Activated CD4-positive, alpha-beta T cell treated with anti-CD3 and anti-CD28 coated beads, Interleukin-2, amount 10 ng/mL, durations not matched to agents 7 days and 5 days (primary cell): Measurements from ENCODE around the gene ATXN2L. TPM values are rescaled to one million over a fixed set of nuclear protein-coding genes. Genes with fewer than 3 reads are reported as not detected.

Experiments
- CTCF ChIA-PET: fragments of 350-600 bp; sonication (Branson Sonifier 250); formaldehyde crosslinking; loops from one replicate; lab custom pipeline; 2021; ENCODE audit warnings: antibody characterized with exemption; lab: Charles Lee
- POLR2A ChIA-PET: fragments of 350-600 bp; sonication (Branson Sonifier 250); formaldehyde crosslinking; loops from one replicate; lab custom pipeline; 2021; ENCODE audit warnings: antibody characterized with exemption; lab: Charles Lee
- DNase-seq: peaks from one replicate; pipeline ENCODE4 v3.0.0-alpha.2; 2020
- H3K27ac Mint-ChIP-seq: one replicate; pipeline ENCODE4 v1.8.0; 2021; ENCODE audit warnings: mild to moderate bottlenecking, moderate library complexity, mixed read lengths
- H3K27me3 Mint-ChIP-seq: one replicate; pipeline ENCODE4 v1.8.0; 2021; ENCODE audit warnings: mixed read lengths
- H3K36me3 Mint-ChIP-seq: one replicate; pipeline ENCODE4 v1.8.0; 2021; ENCODE audit warnings: low read depth, mixed read lengths
- H3K4me1 Mint-ChIP-seq: one replicate; pipeline ENCODE4 v1.8.0; 2021; ENCODE audit warnings: mixed read lengths
- H3K4me3 Mint-ChIP-seq: one replicate; pipeline ENCODE4 v1.8.0; 2021; ENCODE audit warnings: mild to moderate bottlenecking, moderate library complexity, mixed read lengths
- H3K9me3 Mint-ChIP-seq: one replicate; pipeline ENCODE4 v1.8.0; 2021; ENCODE audit warnings: mixed read lengths
- total RNA-seq, 2 experiments: library from RNA; stranded (reverse); gene quantifications; one replicate each; pipeline ENCODE4 v1.2.3, GENCODE V29; 2021

The ATXN2L gene
- total RNA-seq, 2 experiments from 2014 or later, result 257 to 265 TPM

DNA sequence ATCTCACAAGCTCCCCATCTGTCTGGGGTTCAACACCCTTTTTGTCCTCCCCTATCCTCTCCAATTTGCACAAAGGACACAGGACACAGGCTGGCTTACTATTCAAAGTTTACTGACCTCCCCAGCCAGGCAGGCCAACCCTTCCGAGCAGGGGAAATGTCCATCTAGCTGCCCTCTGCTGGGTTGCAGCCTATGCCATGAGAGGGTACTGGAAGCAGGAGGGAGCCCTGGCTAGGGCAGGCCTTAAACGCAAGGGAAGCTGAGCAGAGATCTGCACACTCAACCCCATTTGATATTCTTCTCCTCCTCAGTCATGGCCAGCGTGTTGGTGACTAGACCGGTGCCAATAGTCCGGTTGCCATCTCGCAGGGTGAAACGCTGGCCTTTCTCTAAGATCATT lies 19.9 kb downstream of the ATXN2L start:
- POLR2A ChIA-PET, result no interaction called here
- Mint-ChIP-seq H3K9me3 (no peaks in the 10 kb centered on the region), H3K27ac (no peak overlapping the region), H3K27me3 (no peaks in the 10 kb centered on the region), H3K36me3 (peaks cover 41% of the 10 kb centered on the region), H3K4me1 (peaks cover 30% of the 10 kb centered on the region), H3K4me3 (no peak overlapping the region)
- DNase-seq, result no peak
- CTCF ChIA-PET, result interaction anchor here (1.4 kb wide), 1 partner anchor 20 kb away, joined by 4 read pairs; the partner anchor contains the start of gene SH2B1

DNA sequence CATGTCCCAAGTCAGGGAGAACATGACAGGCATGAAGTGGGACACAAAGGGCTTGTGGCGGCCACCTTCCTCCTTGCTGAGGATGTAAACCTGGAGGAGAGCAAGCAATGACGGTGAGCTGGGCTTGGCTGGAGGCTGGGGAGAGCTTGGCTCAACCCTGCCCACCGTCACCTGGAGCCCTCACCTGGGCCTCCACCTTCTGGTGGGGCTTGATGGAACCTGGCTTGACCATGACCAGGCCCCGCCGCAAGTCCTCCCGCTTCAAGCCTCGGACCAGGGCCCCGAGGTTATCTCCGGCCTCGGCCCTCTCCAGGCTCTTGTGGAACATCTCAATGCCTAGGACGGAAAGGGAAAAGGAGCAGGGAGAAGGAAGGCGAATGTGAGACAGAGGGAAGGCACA lies 21.0 kb downstream of the ATXN2L start:
- CTCF ChIA-PET, result interaction anchor here (1.0 to 1.6 kb wide), 5 partner anchors 10 to 144 kb away, joined by 3 to 5 read pairs (median 4); partner anchors contain the start of gene SH2B1
- Mint-ChIP-seq H3K9me3 (no peaks in the 10 kb centered on the region), H3K36me3 (peaks cover 33% of the 10 kb centered on the region), H3K27ac (no peak overlapping the region), H3K27me3 (no peaks in the 10 kb centered on the region), H3K4me3 (no peak overlapping the region), H3K4me1 (peaks cover 30% of the 10 kb centered on the region)
- POLR2A ChIA-PET, result no interaction called here
- DNase-seq, result no peak

DNA sequence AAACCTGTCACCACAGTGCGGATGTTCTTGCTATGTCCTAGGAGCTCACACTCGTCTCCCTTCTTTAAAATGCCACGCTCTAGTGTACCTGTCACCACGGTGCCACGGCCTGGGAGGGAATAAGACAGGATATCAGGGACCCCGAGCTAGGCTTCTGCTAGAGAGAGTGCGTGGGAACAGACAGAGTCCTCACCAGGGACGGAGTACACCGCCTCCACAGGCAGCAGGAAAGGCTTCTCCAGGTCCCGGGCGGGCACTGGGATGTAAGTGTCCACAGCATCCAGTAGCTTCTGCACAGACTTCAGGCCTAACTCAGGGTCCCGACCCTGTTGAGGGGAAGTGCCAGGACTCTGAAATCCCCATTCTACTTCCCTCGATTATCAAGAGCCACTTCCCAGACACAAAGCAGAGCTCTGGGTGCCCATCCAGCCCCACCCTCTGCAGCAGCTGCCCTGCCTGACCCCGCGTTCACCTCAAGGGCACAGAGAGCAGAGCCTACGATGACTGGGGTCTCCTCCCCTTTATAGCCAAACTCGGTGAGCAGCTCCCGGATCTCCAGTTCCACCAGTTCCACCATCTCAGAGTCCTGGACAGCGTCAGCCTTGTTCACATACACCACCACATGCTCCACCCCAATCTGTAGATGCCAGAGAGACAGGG lies 21.6 kb downstream of the ATXN2L start:
- Mint-ChIP-seq H3K4me1 (peaks cover 35% of the 10 kb centered on the region), H3K27me3 (no peaks in the 10 kb centered on the region), H3K9me3 (no peaks in the 10 kb centered on the region), H3K27ac (no peak overlapping the region), H3K4me3 (peak overlapping the region; percentile 90), H3K36me3 (peaks cover 33% of the 10 kb centered on the region)
- POLR2A ChIA-PET, result no interaction called here
- CTCF ChIA-PET, result interaction anchor here (0.6 to 2.8 kb wide), 6 partner anchors 9 to 144 kb away, joined by 3 to 12 read pairs (median 4); no protein-coding TSS in a partner anchor
- no peak for DNase-seq

DNA sequence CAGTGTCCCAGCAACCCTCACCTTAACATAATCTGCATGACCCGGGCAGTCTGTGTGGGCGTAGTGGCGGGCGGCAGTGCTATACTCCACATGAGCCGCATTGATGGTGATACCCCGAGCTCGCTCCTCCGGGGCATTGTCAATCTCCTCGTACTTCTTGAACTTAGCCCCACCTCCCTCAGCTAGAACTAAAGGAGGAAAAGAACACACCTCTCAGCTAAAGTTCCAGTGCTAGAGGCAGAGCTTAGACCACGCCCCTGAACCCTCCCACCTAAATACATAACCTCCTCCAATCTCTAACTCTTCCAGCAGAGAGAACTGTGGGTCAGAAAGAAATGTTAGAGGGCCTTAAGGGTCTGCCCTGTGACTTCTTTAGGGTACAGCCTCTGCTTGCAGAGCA lies 22.5 kb downstream of the ATXN2L start:
- ChIA-PET POLR2A (no interaction called here), CTCF (interaction anchor here (0.9 to 2.9 kb wide), 7 partner anchors 13 to 100 kb away, joined by 3 to 34 read pairs (median 7); partner anchors contain the start of genes ATXN2L and SH2B1)
- peak; percentile 61 for DNase-seq
- peak overlapping the region; percentile 93 for H3K27ac Mint-ChIP-seq
- H3K36me3 Mint-ChIP-seq, result peaks cover 33% of the 10 kb centered on the region
- H3K4me1 Mint-ChIP-seq, result peaks cover 35% of the 10 kb centered on the region
- peak overlapping the region; percentile 90 for H3K4me3 Mint-ChIP-seq
- no peaks in the 10 kb centered on the region for H3K9me3 Mint-ChIP-seq
- no peaks in the 10 kb centered on the region for H3K27me3 Mint-ChIP-seq

GRCh38 chr16:28845761-28846079 lies 22.9 kb downstream of the ATXN2L start:
- Mint-ChIP-seq H3K4me1 (peaks cover 35% of the 10 kb centered on the region), H3K4me3 (peak overlapping the region; percentile 90), H3K9me3 (no peaks in the 10 kb centered on the region), H3K27me3 (no peaks in the 10 kb centered on the region), H3K27ac (peak overlapping the region; percentile 93), H3K36me3 (peaks cover 33% of the 10 kb centered on the region)
- POLR2A ChIA-PET, result no interaction called here
- CTCF ChIA-PET, result interaction anchor here (0.6 to 2.9 kb wide), 17 partner anchors 11 to 316 kb away, joined by 3 to 34 read pairs (median 4); partner anchors contain the start of genes ATXN2L and SH2B1
- peak; percentile 27 for DNase-seq

- Mint-ChIP-seq H3K27ac (peak within 1 kb of the TSS; percentile 93), H3K9me3 (no peaks in the 10 kb centered on the region), H3K4me3 (peak within 1 kb of the TSS; percentile 90), H3K36me3 (peaks cover 33% of the 10 kb centered on the region), H3K4me1 (peaks cover 35% of the 10 kb centered on the region), H3K27me3 (no peaks in the 10 kb centered on the region)
- ChIA-PET CTCF (interaction anchor here (0.6 to 2.9 kb wide), 20 partner anchors 10 to 316 kb away, joined by 3 to 34 read pairs (median 4); partner anchors contain the start of genes ATXN2L and SH2B1), POLR2A (interaction anchor here (0.6 to 1.0 kb wide), 4 partner anchors 17 to 105 kb away, joined by 3 to 5 read pairs (median 4); partner anchors contain the start of genes ATXN2L and SH2B1)
- DNase-seq, result peak; percentile 99
Observed at GRCh38 chr16:28846080-28846932, 23.5 kb downstream of the ATXN2L start, which contains the start of gene TUFM. Gene TUFM (minus strand): TSS chr16:28846348. CDS start chr16:28846269, 79 bp downstream.

- no peaks in the 10 kb centered on the region for H3K9me3 Mint-ChIP-seq
- POLR2A ChIA-PET, result interaction anchor here (0.6 to 1.0 kb wide), 2 partner anchors 17 to 23 kb away, joined by 3 to 5 read pairs; partner anchors contain the start of gene SH2B1
- peak overlapping the region; percentile 90 for H3K4me3 Mint-ChIP-seq
- DNase-seq, result peak; percentile 11
- peak overlapping the region; percentile 93 for H3K27ac Mint-ChIP-seq
- peaks cover 33% of the 10 kb centered on the region for H3K36me3 Mint-ChIP-seq
- CTCF ChIA-PET, result interaction anchor here (0.8 to 2.9 kb wide), 12 partner anchors 10 to 113 kb away, joined by 3 to 34 read pairs (median 7); partner anchors contain the start of genes ATXN2L and SH2B1
- H3K4me1 Mint-ChIP-seq, result peaks cover 35% of the 10 kb centered on the region
- no peaks in the 10 kb centered on the region for H3K27me3 Mint-ChIP-seq
Observed at GRCh38 chr16:28846933-28847273, 24.1 kb downstream of the ATXN2L start.

DNA sequence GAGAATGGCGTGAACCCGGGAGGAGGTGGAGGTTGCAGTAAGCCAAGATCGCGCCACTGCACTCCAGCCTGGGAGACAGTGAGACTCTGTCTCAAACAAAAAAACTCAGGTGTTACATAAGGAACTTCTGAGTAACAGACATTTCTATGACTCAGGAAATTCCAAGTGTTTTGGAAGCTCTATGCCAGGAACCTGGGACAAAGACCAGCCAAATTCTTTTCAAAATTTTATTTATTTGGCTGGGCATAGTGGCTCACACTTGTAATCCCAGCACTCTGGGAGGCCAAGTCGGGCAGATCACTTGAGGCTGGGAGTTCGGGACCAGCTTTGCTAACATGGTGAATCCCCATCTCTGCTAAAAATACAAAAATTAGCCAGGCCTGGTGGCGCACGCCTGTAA lies 35.6 kb downstream of the ATXN2L start:
- no peak for DNase-seq
- POLR2A ChIA-PET, result no interaction called here
- peaks cover 2% of the 10 kb centered on the region for H3K36me3 Mint-ChIP-seq
- peaks cover 14% of the 10 kb centered on the region for H3K4me1 Mint-ChIP-seq
- no peaks in the 10 kb centered on the region for H3K9me3 Mint-ChIP-seq
- no peaks in the 10 kb centered on the region for H3K27me3 Mint-ChIP-seq
- CTCF ChIA-PET, result interaction anchor here (0.6 to 2.5 kb wide), 5 partner anchors 12 to 87 kb away, joined by 3 to 13 read pairs (median 3); partner anchors contain the start of genes ATXN2L and TUFM
- no peak overlapping the region for H3K27ac Mint-ChIP-seq
- no peak overlapping the region for H3K4me3 Mint-ChIP-seq

DNA sequence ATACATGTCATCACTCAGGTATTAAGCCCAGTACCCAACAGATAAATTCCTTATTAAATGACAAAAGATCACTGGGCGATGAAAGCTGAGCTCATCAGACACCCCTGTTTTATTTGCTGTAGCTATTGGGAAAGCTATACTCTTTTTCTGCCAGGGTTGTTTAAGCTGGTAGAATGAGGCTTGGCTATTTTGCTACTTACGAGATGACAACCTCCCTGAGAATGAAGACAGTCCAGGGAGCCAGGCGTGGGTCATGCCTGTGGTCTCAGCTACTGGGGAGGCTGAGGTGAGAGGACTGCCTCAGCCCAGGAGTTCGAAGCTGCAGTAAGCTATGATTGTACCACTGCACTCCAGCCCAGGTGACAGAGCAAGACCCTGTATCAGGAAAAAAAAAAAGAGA lies 36.5 kb downstream of the ATXN2L start:
- Mint-ChIP-seq H3K27me3 (no peaks in the 10 kb centered on the region), H3K9me3 (no peaks in the 10 kb centered on the region), H3K4me3 (no peak overlapping the region), H3K4me1 (peaks cover 17% of the 10 kb centered on the region), H3K36me3 (peaks cover 2% of the 10 kb centered on the region), H3K27ac (no peak overlapping the region)
- ChIA-PET POLR2A (no interaction called here), CTCF (interaction anchor here (1.5 to 2.5 kb wide), 2 partner anchors 13 to 86 kb away, joined by 6 to 13 read pairs; partner anchors contain the start of gene TUFM)
- DNase-seq, result no peak

DNA sequence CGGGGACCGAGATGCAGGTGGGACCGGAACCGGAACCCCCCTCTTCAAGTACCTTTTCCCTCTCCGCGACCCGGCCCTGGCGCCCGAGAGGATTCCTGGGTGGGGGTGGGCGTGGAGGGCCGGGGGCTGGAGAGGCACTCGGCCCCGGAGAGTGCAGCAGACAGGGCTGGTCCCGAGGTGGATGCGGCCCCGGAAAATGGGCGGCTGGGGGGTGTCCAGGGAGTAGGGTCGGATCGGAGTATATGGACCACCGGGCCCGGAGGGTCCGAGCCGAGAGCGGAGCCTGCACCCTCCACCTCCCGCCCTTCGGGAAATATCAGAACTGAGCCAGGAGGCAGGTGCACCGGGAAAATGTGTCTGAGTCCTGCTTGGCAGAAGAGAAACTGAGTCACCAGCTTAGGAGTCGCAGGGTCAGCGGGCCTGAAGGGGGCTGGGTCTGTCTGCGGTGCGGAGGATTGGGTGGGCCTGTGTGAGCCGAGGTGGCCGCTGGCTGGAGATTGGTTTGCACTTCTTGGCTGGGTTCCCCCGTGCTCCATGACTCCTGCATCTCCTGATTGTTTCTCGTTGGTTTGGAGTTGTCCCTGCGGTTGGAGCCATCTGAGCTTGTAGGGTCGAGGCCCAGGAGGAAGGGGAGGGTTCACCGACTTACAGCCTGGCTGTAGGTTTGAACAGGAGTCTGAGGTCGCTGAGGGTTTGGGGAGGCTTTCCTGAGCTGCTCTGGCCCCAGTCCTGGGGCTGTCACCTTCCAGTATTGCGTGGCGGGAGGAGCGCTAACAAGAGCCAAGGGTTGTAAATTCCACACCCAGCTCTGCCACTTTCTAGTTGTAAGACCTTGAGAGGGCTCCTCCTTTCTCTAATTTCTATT lies 41.4 kb downstream of the ATXN2L start:
- Mint-ChIP-seq H3K27ac (peak overlapping the region; percentile 98), H3K27me3 (no peaks in the 10 kb centered on the region), H3K36me3 (peaks cover 3% of the 10 kb centered on the region), H3K9me3 (no peaks in the 10 kb centered on the region), H3K4me1 (peaks cover 33% of the 10 kb centered on the region), H3K4me3 (peak overlapping the region; percentile 86)
- POLR2A ChIA-PET, result interaction anchor here (0.5 to 1.5 kb wide), 4 partner anchors 10 to 41 kb away, joined by 3 to 5 read pairs (median 4); partner anchors contain the start of genes ATXN2L and TUFM
- peak; percentile 24 for DNase-seq
- CTCF ChIA-PET, result interaction anchor here (1.1 to 5.7 kb wide), 7 partner anchors 10 to 81 kb away, joined by 3 to 34 read pairs (median 4); partner anchors contain the start of genes ATP2A1 and TUFM

DNA sequence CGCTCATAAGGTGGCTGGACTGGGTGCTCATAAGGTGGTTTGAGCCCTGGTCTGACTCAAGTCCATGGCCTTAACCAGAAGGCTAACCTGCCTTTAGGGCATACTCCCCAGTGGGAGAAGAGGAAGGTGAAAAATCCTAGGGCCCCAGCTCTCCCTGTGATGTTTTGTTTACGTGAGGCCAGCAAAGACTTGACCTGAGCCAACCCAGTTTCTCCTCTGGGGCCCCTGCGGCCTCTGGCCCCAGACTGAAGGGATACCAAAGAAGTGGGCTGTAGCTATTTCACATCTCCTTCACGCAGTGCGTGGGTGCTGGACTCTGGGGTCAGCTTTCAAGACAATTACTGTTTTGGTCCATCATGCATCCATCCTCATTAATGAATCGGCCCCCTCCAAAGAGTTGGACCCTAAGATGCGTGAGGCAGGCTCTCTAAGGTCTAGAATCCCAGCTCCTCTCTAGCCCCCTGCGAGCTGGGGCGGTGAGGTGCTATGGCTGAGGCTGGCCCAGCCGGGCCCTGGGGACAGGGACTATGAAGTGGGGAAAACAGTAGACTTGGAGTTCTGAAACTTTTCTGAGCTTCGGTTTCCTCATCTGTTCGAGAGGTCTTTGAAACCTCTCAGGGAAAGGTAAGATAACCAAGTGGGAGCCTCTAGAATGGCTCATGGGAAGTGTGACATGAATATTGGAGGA lies 42.3 kb downstream of the ATXN2L start:
- Mint-ChIP-seq H3K27me3 (no peaks in the 10 kb centered on the region), H3K36me3 (peaks cover 11% of the 10 kb centered on the region), H3K9me3 (no peaks in the 10 kb centered on the region), H3K4me1 (peaks cover 33% of the 10 kb centered on the region), H3K27ac (peak overlapping the region; percentile 98), H3K4me3 (peak overlapping the region; percentile 86)
- ChIA-PET POLR2A (interaction anchor here (0.5 kb wide), 1 partner anchor 42 kb away, joined by 4 read pairs; the partner anchor contains the start of gene ATXN2L), CTCF (interaction anchor here (1.1 to 5.7 kb wide), 5 partner anchors 9 to 21 kb away, joined by 3 to 34 read pairs (median 5); partner anchors contain the start of genes ATP2A1 and TUFM)
- no peak for DNase-seq
